ENCODE results near the gene FLT4.
"Not testable (repeated sequence)": the region's sequence is repeated elsewhere in the genome, so short reads cannot be mapped to it uniquely, and the experiment has no call there.

FLT4 gene

DNA sequence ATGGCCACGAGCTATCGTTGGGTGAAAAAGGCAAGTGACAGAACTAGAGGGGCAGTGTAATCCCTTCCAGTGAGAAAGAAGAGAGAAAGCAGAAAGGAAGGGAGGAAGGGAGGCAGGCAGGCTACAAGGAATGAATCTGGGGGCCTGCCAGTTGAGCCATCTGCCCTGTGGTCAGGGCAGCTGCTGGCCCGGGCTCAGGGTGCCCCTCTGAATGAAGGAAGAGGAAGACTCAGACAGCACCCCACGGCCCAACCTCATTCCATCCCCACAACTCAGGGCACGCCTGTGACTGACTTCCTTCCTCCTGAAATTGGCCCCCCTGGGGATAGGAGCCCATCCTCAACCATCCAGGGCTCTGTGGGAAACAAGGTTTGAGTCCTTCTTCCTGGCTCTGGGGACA, 20.3 kb upstream of the FLT4 start:
- DNase-seq: no peak

DNA sequence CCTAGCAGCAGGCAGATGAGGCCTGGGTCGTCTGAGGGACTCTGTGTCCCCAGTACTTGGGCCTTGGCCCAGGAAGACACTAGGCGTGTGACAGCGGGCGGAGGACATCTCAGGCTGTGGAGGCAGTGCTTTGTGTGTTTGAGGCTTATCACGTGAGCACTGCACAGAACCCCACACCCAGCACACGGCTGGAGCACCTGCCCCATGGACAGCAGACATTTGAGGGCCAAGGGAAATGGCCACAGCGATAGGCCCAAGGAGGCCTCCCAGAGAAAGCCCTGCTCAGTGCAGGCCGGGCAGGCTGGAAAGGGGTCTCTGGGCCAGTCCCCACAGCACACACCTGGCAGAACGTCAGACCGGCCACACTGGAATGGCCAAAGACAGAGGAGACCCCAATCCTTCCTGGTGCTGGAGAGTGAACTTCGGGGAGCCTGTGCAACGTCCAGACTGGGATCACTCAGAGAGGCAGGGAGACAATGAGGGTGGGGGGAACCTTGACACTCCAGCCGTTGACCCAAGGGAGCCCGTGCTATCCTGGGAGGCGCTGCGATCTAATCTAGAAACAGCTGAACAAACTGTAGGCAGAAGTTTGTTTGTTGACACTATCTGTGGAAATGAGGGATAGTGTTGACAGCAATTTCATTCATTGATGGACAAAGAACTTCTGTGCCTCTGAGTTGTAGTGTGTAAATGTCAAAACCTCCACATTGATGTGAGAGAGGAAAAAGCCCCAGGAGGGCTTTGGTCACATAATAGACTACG, 19.6 kb upstream of the FLT4 start:
- no peak for DNase-seq

DNA sequence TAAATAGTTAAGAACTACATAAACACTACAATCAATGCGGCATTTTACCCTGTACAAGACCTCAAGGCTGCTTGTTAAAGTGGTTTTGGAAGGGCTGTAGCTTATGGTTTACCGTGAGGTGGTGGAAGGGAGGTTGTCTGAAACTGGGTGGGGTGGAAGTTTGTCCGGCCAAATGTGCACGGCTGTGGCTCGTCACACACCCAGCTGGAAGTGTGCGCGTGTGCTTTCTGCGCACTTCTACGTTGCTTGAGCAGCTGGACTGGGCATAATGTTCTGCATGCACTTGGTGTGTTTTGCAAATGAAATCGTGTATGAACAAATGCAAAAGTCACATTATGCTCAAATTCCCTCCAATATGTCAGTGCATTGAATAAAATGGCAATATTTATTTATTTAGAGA, 17.4 kb upstream of the FLT4 start:
- no peak for DNase-seq

DNA sequence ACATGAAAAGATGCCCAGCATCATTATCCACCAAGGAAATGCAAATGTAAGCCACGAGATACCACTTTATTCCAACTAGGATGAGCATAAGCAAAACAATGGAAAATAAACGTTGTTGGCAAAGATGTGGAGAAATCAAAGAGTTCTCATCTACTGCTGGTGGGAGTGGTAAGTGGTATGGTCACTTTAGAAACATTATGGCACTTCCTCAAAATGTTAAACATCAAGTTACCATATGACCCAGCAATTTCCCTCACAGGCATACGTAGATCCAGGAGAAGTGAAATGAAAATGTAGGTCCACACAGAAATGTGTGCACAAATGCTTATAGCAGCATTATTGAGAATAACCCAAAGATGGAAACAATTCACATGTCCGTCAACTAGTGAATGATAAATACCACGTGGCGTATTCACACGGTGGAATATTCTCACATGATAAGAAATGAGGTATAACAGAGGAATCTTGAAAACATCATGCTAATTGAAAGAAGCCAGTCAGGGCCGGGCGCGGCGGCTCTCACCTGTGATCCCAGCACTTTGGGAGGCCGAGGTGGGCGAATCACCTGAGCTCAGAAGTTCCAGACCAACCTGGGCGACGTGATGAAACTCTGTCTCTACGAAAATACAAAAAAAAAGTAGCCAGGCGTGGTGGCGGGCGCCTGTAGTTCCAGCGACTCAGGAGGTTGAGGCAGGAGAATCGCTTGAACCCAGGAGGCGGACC, 16.4 kb upstream of the FLT4 start:
- DNase-seq: no peak

DNA sequence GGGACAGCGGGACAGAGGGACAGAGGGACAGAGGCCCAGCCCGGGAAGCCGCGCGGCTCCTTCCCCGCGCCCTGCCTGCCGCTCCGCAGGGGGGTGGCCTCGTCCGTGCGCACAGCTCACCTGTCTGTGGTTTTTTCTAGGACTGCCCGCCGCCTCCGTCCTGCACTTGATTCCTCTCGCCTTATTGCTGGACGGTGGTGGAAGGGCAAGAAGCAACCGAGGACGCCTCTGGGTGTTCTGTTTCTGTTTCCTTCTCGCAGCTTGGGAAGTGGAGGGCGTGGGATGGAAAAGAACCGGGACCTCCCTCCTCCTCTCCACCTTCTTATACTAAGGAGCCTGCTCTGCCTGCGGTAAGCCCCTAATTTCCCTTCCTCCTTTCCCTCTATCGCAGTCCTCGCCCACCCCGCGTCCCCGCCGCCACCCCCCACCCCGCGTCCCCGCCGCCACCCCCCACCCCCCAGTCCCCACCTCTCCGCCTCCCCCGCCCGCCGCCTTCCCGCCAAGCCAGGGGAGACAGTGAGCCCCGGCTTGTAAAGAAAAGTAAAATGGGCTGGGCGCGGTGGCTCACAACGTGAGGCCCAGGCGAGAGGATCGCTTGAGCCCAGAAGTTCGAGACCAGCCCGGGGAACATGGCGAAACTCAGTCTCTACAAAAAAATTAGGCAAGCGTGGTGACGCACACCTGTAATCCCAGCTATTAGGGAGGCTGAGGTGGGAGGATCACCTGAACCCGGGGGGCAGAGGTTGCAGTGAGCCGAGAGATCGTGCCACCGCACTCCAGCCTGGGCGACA, 9.6 kb upstream of the FLT4 start:
- peak in 1 of 2 donors; percentile 1 for DNase-seq

DNA sequence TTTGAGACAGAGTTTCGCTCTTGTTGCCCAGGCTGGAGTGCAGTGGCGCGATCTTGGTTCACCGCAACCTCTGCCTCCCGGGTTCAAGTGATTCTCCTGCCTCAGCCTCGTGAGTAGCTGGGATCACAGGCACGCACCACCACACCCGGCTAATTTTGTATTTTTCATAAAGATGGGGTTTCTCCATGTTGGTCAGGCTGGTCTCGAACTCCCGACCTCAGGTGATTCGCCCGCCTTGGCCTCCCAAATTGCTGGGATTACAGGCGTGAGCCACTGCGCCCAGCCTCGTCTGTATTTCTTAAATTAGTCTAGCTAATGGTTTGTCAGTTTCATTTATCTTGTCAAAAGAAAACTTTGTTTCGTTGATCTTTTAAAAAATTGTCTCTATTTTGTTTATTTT, 5.8 kb upstream of the FLT4 start:
- DNase-seq: not testable (repeated sequence)

DNA sequence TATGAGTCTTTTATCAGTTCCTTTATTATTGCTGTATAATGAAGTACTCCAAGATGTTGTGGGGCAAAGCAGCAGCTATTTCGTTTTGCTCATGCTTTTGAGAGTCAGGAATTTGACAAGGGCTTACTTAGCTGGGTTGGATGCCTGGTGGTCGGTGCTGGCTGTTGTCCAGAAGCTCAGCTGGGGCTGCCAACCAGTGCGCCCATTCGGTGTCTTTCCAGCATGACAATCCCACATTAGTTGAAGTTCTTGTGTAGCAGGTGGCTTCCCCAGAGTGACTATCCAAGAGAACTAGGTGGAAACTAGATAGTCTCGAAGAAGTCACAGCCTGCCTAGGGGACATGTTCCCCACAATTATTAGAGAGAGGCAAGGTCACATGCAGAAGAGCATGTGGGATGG, 3.4 kb upstream of the FLT4 start:
- DNase-seq: no peak

DNA sequence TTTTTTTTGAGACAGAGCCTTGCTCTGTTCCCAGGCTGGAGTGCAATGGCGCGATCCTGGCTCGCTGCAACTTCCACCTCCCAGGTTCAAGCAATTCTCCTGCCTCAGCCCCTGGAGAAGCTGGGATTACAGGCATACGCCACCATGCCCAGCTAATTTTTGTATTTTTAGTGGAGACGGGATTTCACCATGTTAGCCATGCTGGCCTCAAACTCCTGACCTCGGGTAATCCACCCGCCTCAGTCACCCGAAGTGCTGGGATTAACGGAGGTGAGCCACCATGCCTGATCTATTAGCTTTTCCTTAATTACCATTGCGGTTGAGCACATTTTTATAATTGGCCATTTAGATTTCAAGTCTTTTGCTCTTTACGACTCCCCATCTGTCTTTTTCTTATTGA, 2.9 kb upstream of the FLT4 start:
- no peak for DNase-seq

DNA sequence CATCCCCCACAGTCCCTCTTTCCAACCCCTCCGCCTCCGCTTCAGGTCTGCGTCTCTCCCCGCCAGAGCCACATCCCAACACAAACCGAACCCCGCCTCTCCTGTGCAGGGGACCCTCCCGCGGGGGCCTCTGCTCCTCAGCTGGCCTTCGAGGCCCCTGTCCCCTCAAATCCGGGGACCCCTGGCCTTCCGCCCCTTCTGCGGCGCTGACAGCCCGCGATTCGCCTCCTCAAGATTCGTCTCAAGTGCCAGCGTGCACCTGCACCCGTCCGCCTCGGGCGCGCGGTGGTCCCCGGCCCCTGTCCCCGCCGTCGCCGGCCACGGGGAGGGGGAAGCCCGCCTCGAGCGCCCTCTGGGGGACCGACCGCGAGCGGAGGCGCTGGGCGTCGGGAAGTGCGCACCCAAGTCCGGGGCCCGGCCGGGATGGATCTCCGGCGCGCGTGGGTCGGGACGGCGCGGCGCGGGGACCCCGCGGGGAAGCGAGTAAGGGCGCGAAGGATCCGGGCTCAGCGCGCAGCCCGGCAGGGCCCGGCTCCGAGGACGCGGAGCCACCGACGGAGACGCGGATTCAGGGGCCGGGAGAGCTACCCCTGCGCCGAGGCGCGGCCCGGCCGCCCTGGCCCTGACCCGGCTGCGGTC, 623 bp downstream of the FLT4 start:
- DNase-seq: no peak

DNA sequence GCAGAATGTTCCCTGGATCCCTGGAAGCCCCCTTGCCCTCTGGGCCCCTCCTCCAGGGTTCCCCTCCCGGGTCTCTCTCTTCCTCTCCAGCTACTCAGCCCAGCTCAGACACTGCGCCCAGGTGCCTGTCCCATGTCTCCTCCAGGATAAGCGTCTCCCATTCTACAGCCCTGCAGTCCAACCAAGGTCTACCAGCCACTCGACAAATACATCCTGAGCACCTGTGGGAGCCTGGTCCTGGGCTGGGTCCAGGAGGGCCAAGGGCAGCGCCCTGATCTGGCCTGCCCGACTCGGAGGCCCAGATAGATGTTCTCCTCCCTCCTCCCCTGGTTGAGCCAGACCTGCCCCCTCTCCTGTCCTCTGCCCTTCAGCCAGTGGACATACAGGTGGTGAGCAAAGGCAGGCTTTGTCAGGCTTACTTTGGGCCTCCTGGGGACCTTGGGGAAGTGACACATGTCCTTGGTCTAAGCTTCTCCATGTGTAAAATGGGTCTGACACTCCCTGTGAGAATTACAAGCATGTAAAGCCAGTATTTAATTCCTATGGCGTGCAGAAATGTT, 1.4 kb downstream of the FLT4 start:
- DNase-seq: no peak

DNA sequence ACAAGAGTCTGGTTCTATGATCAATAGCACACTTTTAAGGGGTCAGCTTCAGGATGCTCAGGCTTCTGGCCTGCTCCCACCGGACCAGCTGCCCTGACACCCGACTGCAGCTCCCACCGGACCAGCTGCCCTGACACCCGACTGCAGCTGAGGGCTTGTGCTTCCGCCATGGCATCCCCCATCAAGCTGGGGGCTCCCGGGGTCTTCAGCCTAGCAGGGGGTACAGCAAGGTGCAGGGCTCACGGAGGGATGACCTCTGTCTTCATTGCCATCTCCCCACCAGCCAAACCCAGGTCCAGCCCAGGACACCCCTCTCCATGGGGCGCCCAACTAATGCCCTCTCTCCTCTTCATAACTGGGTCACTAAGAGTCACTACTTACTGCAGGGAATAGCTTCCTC, 1.9 kb downstream of the FLT4 start:
- DNase-seq: no peak

DNA sequence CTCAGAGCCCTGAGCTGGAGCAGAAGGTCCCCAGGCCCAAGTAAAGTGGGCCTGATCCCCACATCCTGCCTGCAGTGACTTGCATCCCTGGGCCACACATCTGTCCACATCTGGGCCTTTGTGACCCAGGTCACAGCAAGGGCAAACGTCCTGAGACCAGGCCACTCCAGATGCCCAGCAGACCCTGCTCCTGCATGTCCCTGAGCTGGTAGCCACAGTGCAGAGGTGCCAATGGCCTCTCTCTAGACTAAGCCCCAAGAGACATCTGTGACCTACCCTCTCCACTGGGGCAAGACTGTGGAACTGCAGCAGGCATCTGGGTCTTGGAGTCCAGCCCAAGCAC, 2.5 kb downstream of the FLT4 start:
- DNase-seq: no peak

DNA sequence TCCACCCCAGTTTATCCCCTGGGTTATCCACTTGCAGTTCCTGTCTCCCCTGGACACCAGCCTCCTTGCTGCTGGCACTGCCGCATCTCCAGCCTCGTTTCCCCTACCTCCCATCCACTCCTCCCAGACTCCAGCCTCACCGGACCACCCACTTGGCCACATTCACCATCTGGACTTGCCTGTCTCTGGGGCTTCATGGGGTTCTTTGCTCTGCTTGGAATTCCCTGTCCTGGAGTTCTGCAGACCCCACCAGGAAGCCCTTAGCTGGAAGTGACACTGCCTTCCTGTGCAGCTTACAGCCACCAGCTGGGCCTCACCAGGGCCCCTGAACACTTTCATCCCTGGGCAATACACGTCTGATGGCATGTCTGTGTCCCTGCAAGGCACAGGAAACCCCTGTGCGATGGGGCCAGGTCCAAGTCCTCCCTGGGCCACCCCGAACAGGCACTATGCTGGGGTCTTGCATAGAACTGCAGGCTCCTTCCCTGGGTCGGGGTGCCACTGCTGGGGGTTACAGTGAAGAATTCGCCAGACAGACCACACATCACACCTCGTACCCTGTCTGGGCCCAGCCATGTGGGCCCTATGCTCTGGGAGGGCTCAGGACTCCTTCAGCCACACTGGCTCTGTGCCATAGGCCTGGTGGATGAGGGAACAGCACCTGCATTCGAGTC, 3.0 kb downstream of the FLT4 start:
- no peak for DNase-seq

DNA sequence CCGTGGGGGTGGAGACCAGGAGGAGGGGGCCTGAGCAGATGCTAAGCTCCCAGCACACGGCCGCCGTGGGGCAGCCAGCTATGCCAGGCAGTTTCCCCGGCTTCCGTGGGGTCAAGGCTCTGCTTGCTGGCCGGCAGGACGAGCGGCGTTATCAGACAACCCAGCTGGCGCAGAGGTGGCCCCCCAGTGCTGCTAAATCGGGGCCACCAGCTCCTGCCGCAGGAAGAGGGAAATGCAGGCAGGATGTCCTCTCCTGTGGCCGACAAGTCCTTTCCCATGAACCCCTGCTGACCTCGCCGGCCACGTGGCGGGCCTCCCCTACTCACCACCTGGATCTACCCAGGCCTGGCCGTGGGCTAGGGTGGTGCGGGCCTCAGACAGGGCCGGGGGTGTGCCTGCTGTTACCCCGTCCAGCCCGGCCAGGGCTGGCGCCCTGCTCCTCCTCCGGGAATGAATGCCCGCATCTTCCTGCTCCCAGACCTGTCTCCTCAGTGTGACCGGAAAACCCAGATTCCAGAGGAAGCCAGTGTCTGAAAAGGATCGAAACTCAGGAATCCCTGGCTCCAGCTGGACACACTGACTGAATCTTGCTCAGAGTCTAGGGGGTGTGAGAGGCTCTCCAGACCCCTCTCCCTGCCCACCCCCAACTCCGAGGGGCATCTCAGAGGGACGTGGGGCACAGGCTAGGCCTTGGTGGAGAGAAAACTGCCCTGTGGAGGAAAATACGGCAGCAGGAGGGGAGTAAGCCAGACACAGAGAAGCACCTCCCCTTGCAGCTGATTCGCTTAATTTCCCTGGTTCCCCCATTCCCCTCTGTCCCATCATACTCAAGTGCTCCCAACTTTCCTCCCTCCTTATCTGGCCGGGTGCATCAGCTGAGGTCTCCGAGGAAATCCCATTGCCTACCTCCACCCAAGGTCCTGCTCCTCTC, 3.9 kb downstream of the FLT4 start:
- no peak for DNase-seq

DNA sequence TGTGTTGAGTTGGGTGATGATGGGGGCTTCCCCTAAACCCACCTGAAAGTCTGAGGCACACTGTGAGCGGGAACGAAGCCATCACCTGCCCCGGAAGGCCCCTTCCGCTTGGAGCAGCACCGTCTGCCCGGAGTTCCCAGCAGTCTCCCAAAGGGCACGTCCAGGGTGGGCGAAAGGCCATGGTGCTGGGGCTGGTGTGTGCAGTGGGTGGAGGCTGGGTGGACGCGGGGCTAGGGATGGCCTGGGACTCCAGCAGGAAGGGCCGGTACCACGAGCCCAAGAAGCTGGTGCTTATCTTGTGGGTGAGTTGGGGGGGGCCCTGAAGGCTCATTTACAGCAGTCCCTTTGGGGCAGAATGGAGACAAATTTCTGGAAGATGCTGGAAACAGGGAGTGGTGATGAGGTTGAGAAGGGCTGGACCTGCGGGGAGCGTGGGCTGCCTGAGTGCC, 4.6 kb downstream of the FLT4 start:
- no peak for DNase-seq

DNA sequence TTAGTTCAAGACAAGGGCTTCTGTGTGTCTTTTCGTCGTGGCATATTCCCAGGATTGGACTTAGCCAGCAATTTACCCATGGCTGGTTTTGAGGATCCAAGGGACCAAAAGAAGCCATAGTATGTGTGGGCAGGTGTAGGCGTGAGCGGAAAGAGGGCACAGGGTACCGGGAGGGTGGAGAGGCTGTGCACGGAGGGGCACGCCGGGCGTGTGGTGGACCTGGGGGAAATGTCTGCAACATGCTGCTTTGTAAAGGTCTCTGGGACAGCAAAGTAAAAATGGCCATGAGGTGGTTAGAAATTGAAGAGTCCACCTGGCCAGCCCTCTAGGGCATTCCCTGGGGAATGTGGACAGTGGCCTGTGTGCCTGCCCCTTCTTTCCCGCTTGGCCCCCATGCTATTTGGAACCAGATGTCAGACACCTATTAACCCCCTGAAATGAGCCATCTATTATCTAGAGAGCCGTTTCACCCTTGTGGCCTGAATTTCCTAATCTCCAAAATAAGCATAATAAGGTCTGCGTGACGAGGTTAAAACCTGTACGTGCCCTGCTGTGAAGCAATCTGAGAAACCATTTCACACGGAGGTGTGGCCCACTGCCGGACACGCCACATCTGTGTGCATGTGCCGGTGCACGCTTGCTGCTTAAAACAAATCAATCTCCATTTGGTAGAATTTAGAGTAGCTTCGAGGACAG, 5.1 kb downstream of the FLT4 start:
- no peak for DNase-seq

DNA sequence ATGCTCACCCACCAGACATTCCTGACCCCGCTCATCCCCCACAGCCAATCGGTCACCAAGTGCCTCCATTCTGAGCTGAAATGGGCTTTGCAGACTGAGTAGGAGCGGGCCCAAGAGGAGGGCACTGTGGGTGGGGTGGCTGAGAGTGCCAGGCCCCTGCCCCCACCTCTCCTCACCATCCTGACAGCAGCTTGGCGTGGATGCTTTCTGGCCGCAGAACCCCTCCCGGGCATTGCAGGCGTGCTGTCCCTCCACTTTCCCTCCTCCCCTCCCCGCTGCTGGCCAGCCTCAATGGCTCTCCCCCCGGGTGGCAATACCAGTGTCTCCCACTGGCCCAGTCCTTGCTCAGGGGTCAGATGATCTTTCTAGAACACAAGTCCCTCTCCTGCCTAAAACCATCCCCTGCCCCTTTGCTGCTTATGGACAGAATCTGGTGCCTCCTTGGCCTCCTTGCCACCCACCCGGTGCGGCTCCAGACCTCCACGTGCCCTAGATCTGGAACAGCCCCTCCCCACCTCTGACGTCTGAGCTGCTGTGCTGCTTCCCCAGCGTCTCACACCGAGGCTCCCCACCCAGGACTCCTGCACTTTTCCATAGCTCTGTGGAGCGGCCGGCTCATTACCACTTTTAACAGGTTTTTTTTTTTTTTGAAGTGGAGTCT, 6.1 kb downstream of the FLT4 start:
- DNase-seq: no peak

DNA sequence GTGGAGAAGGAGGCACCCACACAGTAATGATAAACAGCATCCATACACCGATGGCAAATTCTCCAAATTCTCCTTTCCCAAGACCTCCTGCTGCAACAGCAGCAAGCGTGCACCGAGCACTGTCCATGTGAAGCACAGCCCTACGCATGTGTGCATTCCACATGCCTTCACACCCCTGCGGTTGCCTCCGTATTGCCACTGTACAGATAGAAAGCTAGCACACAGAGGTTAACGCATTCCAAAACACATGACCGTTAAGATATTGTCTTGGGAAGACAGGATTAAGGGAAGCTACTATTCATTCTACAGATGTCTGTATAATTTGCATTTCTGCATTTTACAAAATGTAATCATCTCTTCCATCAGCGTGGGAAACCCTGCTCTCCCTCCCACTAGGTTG, 6.6 kb downstream of the FLT4 start:
- no peak for DNase-seq

DNA sequence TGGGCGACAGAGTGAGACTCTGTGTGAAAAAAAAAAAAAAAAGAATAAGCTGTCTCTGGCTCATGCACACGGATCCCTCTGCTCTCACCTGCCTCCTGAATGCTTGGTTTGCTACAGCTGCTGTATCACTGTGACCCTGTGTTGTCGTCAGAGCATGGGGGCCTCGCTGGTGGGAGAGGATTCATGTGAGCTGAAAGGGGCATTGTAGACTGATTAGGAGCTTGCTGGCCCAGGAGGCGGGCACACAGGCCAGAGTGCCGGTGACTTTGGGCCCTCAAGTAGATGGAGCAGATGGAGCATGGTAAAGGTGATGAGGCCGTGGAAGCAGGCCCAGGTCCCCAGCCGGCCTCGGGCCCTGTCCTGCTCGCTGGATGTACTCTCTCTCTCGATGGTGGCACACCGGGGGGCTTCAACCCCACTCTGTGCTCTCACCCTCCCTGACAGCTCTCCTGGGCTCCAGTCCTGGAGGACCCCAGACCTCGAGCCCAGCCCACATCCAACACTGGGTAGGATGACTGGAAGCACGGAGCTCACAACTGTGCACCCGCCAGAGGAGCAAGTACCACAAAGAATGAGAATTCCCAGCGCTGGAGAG, 7.1 kb downstream of the FLT4 start:
- no peak for DNase-seq

DNA sequence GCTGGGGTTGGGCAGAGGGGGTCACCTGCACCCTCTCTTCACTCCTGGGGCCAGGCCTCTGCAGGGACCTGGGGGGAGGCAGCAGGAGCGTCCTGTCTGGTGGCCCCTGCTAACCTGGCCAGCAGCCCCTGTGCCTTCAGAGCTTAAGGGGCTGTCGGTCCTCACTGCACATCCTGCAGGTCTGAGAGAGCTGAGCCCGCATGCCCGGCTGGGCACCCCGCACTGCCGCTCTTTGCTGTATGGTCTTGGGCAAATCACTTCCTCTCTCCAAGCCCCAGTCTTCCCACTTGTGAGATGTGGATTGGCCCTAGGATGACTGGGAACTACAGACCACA, 7.9 kb downstream of the FLT4 start:
- no peak for DNase-seq

All from inflammatory macrophage treated with lipopolysaccharide for 1 hour (primary cell).